Tibial artery (tissue), 4 donors: ENCODE results near the gene HOXA3.
A peak's percentile ranks its signal among the peaks of the same experiment; 100 is the strongest.

Source experiments
- DNase-seq, 2 donors: peaks; one replicate each; pipeline ENCODE4 v3.0.0-alpha.2; 2019
- H3K27ac ChIP-seq, 2 donors: fragments of 200-600 bp; sonication (generic) in 1 of 2; 1 replicate in 1 of 2; 2 replicates in 1 of 2; pipeline ENCODE4 v1.5.1; 2018 to 2019; ENCODE audit warnings: mild to moderate bottlenecking in 1 of 2
- H3K27me3 ChIP-seq, 2 donors: fragments of 200-600 bp; sonication (generic) in 1 of 2; one replicate each; pipeline versions ENCODE4 v1.5.1 to v1.6.0; 2016 to 2019
- H3K36me3 ChIP-seq, 3 donors: fragments of 200-600 bp; sonication (generic) in 2 of 3; one replicate each; pipeline ENCODE4 v1.5.1; 2016 to 2019; ENCODE audit warnings: mild to moderate bottlenecking in 2 of 3
- H3K4me1 ChIP-seq, 4 donors: fragments of 200-600 bp; sonication (generic) in 2 of 4; 1 replicate in 3 of 4; 2 replicates in 1 of 4; pipeline ENCODE4 v1.5.1; 2016 to 2019
- H3K4me3 ChIP-seq, 2 donors: fragments of 200-600 bp; sonication (generic) in 1 of 2; 1 replicate in 1 of 2; 2 replicates in 1 of 2; pipeline ENCODE4 v1.5.1; 2018 to 2019; ENCODE audit warnings: mild to moderate bottlenecking in 2 of 2
- H3K9me3 ChIP-seq, 3 donors: fragments of 200-600 bp; sonication (generic) in 1 of 3; one replicate each; pipeline ENCODE4 v1.5.1; 2016 to 2019
- CTCF ChIP-seq, 2 experiments: fragments of 200-600 bp in 1 of 2; fragments of 450-650 bp in 1 of 2; IDR thresholded peaks; one replicate each; pipeline ENCODE4 v1.5.1; 2017 to 2019; ENCODE audit warnings: antibody characterized with exemption in 2 of 2, mild to moderate bottlenecking in 1 of 2, moderate library complexity in 1 of 2
- intact Hi-C: fragments of 100-400 bp; cut with DNase I; formaldehyde crosslinking; loops from one replicate; pipeline ENCODE4 v1.15.0; 2023; ENCODE audit warnings: low total_unique reads

Gene HOXA3

GRCh38 chr7:27143950-27144780 lies 8.2 kb downstream of the HOXA3 start:
- H3K27ac ChIP-seq: no peak overlapping the region

GRCh38 chr7:27143023-27143949 lies 9.1 kb downstream of the HOXA3 start, which contains the start of gene HOXA5:
TSS of gene HOXA5 (minus strand) at chr7:27143681. CDS start at chr7:27143607, 74 bp downstream.
- peaks cover 50 to 55% (median 52%) of the 10 kb centered on the region in 3 donors for H3K36me3 ChIP-seq
- intact Hi-C loops: loop anchor here (5.0 kb wide), 1 partner anchor 46 kb away; the partner anchor contains the start of gene HOXA1
- H3K9me3 ChIP-seq: no peaks in the 10 kb centered on the region
- H3K4me1 ChIP-seq: peaks cover 0 to 19% (median 12%) of the 10 kb centered on the region in 4 donors
- TF ChIP-seq CTCF (IDR thresholded peaks at IDR 0.05): peak; percentile 39 to 40
- H3K27me3 ChIP-seq: no peaks in the 10 kb centered on the region
- peak; percentile 63 to 73 for DNase-seq
- H3K4me3 ChIP-seq: peak within 1 kb of the TSS; percentile 39 to 49
- H3K27ac ChIP-seq: peak within 1 kb of the TSS; percentile 52 to 58

More at GRCh38 chr7:27143950-27144780, 8.2 kb downstream of the HOXA3 start:
- H3K9me3 ChIP-seq: no peaks in the 10 kb centered on the region
- no peak for DNase-seq
- H3K4me3 ChIP-seq: peak overlapping the region in 1 of 2 donors; percentile 49
- intact Hi-C loops: loop anchor here (5.0 kb wide), 1 partner anchor 47 kb away; the partner anchor contains the start of gene HOXA1
- H3K4me1 ChIP-seq: peaks cover 8 to 23% (median 19%) of the 10 kb centered on the region in 4 donors
- no peaks in the 10 kb centered on the region for H3K27me3 ChIP-seq
- TF ChIP-seq CTCF (IDR thresholded peaks at IDR 0.05): no peak
- H3K36me3 ChIP-seq: peaks cover 50 to 55% (median 52%) of the 10 kb centered on the region in 3 donors

GRCh38 chr7:27142580-27143022 lies 9.8 kb downstream of the HOXA3 start:
- Histone ChIP-seq H3K4me3 (peak overlapping the region; percentile 39 to 49), H3K27ac (peak overlapping the region; percentile 52 to 58), H3K27me3 (no peaks in the 10 kb centered on the region), H3K4me1 (peaks cover 0 to 15% (median 9%) of the 10 kb centered on the region in 4 donors), H3K36me3 (peaks cover 50 to 55% (median 52%) of the 10 kb centered on the region in 3 donors), H3K9me3 (no peaks in the 10 kb centered on the region)
- intact Hi-C loops: loop anchor here (5.0 kb wide), 1 partner anchor 45 kb away; the partner anchor contains the start of gene HOXA1
- no peak for TF ChIP-seq CTCF (IDR thresholded peaks at IDR 0.05)
- peak in 1 of 2 donors; percentile 59 for DNase-seq

DNA sequence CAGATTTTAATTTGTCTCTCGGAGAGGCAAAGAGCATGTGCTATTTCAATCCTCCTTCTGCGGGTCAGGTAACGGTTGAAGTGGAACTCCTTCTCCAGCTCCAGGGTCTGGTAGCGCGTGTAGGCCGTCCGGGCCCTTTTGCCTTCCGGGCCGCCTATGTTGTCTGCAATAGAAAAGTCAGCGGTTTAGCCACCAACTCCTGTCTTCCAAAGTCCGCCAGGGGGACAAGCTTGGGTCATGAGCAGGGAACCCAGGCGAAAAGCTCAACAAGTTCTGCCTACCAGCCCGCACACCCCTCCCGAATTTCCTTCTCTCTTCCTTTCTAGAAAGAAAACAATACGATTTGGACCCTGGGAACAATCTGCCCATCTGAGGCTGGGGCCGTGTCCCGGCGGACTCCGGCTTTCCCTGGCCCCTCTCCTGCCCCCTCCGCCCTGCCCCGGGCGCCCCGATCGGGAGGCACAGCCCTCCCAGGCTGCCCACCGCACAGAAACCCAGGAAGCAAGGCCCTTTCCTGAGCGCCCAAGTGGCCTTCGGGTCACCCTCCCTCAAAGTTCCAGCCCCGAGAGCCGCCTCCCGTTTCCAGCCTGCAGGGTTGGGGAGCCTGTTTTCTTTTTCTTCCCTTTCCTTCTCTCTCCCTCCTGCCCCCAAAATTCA lies 10.3 kb downstream of the HOXA3 start:
- Histone ChIP-seq H3K27ac (peak overlapping the region; percentile 52 to 58), H3K4me3 (peak overlapping the region; percentile 39 to 49)

More for the DNA sequence above, 10.3 kb downstream of the HOXA3 start:
- peak in 1 of 2 donors; percentile 60 for DNase-seq
- Histone ChIP-seq H3K36me3 (peaks cover 50 to 55% (median 52%) of the 10 kb centered on the region in 3 donors), H3K4me1 (peaks cover 0 to 14% (median 7%) of the 10 kb centered on the region in 4 donors), H3K27me3 (no peaks in the 10 kb centered on the region), H3K9me3 (no peaks in the 10 kb centered on the region)
- no peak for TF ChIP-seq CTCF (IDR thresholded peaks at IDR 0.05)
- intact Hi-C loops: loop anchor here (5.0 kb wide), 1 partner anchor 45 kb away; the partner anchor contains the start of gene HOXA1
